Gastrocnemius medialis (tissue), 4 donors: ENCODE data around the gene ADAM19. TPM values are rescaled to one million over a fixed set of nuclear protein-coding genes. Genes with fewer than 3 reads are reported as not detected.

Source experiments
- ATAC-seq, 2 donors: fragments of 150-250 bp; one replicate each; pipeline ENCODE4 v1.9.1; 2016
- DNase-seq, 2 donors: peaks; one replicate each; pipeline ENCODE4 v3.0.0-alpha.2; 2019
- H3K27ac ChIP-seq, 4 donors: fragments of 200-600 bp; sonication (generic); 1 replicate in 1 of 4; 2 replicates in 3 of 4; pipeline ENCODE4 v1.5.1; 2016 to 2018; ENCODE audit warnings: mild to moderate bottlenecking in 2 of 4, moderate library complexity in 1 of 4
- H3K27me3 ChIP-seq, 3 donors: fragments of 200-600 bp; sonication (generic) in 2 of 3; 1 replicate in 1 of 3; 2 replicates in 2 of 3; pipeline versions ENCODE4 v1.5.1 to v1.6.0; 2016 to 2019; ENCODE audit warnings: mild to moderate bottlenecking in 1 of 3, moderate library complexity in 1 of 3
- H3K36me3 ChIP-seq, 2 donors: fragments of 200-600 bp; sonication (generic) in 1 of 2; one replicate each; pipeline ENCODE4 v1.5.1; 2017 to 2018
- H3K4me1 ChIP-seq, 2 donors: fragments of 200-600 bp; sonication (generic) in 1 of 2; one replicate each; pipeline ENCODE4 v1.5.1; 2016 to 2017; ENCODE audit warnings: mild to moderate bottlenecking in 2 of 2
- H3K4me3 ChIP-seq, 4 donors: fragments of 200-600 bp; sonication (generic) in 3 of 4; 1 replicate in 1 of 4; 2 replicates in 3 of 4; pipeline ENCODE4 v1.5.1; 2016 to 2019; ENCODE audit warnings: mild to moderate bottlenecking in 2 of 4
- H3K9me3 ChIP-seq, 3 donors: fragments of 200-600 bp; sonication (generic) in 2 of 3; 1 replicate in 1 of 3; 2 replicates in 2 of 3; pipeline ENCODE4 v1.5.1; 2016 to 2019
- POLR2A ChIP-seq, 2 donors: fragments of 450-650 bp; IDR thresholded peaks; one replicate each; pipeline ENCODE4 v1.6.1; 2017; ENCODE audit warnings: antibody characterized with exemption in 2 of 2, mild to moderate bottlenecking in 2 of 2, moderate library complexity in 2 of 2
- in situ Hi-C, 4 donors: fragments of 200-750 bp; cut with MboI; loops; one replicate each; pipeline versions ENCODE4 v1.15.0 to v1.8.0; 2017; ENCODE audit warnings: low sequenced_read_pairs in 4 of 4
- intact Hi-C: fragments of 100-400 bp; cut with DNase I; formaldehyde crosslinking; loops from one replicate; pipeline ENCODE4 v1.15.1; 2023; ENCODE audit warnings: low total_unique reads
- total RNA-seq, 4 donors: library from RNA; depleted of rRNA; stranded (reverse); fragments of >200 nt; gene quantifications; one replicate each; pipeline versions ENCODE4 v1.1.0 to v1.2.3, GENCODE V29; 2016
- TF ChIP-seq, protein P1 (sequence below), 5 experiments: fragments of 450-650 bp in 3 of 5; fragments of 200-600 bp in 2 of 5; sonication (generic) in 2 of 5; IDR thresholded peaks in 4 of 5; conservative IDR thresholded peaks in 1 of 5; 1 replicate in 4 of 5; 2 replicates in 1 of 5; pipeline ENCODE4 v1.5.1; 2016 to 2019; ENCODE audit warnings: antibody characterized with exemption in 5 of 5, mild to moderate bottlenecking in 3 of 5, moderate library complexity in 3 of 5

The ADAM19 gene
- total RNA-seq, 4 donors from 2014 or later: 0.39 to 0.97 (median 0.76) TPM

DNA sequence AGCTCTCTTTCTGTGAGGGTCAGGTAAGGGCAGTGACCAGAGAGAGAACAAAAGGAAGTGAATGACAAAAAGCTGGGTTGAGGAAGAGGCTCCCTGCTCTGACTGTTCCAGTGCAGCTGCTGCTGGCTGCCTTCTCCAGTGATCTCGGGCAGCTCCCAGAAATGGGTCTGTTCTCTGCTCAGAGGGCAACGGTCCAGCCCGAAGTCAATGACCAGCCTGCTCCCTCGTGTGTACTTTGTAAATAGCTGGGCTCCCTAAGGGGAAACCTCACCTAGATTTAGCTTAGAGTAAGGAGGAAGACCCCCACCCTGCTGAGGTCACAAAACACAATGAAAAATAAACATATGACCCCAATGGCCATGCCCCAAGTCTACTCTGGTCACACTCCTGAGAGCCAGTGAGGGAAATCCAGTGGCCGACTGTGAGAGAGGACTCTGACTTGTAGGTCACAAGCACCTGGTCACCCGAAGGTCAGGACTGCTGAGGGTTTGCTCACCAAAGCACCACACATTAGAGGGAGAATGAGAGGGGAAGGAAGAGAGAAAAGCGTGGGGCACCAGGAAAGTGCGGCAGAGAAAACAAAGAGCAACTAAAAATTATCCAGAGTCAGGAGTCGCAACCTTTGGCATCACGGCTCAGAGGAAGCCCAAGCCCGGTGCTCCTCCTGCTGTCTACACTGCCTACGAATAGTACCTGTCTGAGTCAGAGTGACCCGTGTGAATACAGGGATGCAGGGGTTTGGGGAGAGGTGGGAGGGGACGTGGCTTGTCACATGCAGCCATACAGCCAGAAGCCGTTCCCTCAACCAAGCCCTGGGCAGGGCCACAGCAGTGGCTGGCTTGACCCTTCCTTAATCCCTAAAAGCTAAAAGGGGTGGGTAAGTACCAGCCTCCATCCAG, 95.7 kb downstream of the ADAM19 start:
- Histone ChIP-seq H3K9me3 (no peaks in the 10 kb centered on the region), H3K4me3 (no peak overlapping the region), H3K36me3 (peaks cover 0 to 4% of the 10 kb centered on the region in 2 donors), H3K4me1 (no peaks in the 10 kb centered on the region), H3K27me3 (no peaks in the 10 kb centered on the region), H3K27ac (no peak overlapping the region)
- ATAC-seq (peak in 1 of 2 donors; percentile 17), DNase-seq (no peak)
- TF ChIP-seq POLR2A (IDR thresholded peaks at IDR 0.05): no peak
- TF ChIP-seq, protein P1, sequence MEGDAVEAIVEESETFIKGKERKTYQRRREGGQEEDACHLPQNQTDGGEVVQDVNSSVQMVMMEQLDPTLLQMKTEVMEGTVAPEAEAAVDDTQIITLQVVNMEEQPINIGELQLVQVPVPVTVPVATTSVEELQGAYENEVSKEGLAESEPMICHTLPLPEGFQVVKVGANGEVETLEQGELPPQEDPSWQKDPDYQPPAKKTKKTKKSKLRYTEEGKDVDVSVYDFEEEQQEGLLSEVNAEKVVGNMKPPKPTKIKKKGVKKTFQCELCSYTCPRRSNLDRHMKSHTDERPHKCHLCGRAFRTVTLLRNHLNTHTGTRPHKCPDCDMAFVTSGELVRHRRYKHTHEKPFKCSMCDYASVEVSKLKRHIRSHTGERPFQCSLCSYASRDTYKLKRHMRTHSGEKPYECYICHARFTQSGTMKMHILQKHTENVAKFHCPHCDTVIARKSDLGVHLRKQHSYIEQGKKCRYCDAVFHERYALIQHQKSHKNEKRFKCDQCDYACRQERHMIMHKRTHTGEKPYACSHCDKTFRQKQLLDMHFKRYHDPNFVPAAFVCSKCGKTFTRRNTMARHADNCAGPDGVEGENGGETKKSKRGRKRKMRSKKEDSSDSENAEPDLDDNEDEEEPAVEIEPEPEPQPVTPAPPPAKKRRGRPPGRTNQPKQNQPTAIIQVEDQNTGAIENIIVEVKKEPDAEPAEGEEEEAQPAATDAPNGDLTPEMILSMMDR (IDR thresholded peaks at IDR 0.05 in 4 of 5, conservative IDR thresholded peaks at IDR 0.05 in 1 of 5): no peak
- in situ Hi-C loops (loop anchor here (5.0 to 10.0 kb wide), 5 partner anchors 48 to 225 kb away; no protein-coding TSS in a partner anchor), intact Hi-C loops (loop anchor here (5.0 kb wide), 1 partner anchor 113 kb away; no protein-coding TSS in a partner anchor)

DNA sequence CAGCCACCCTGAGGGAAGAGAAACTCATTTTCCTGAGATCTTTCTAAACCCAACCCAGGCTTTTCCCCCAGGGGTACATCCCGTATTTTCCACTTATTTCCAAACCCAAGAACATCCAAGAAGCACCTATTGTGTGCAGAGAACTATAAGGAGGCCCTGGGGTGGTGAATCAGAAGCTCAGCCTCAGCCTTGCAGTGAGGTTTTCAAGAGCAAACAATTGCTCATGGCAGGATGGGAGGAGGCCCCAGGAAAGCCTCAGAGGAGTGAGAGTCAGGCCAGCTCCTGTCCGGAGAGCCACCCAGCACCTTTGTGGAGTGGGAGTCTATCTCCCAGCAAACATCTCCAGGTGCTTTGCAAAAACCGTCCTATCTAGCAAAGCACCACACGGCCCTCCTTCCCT, 96.4 kb downstream of the ADAM19 start:
- ATAC-seq: no peak
- no peak for DNase-seq
- H3K36me3 ChIP-seq: peaks cover 0 to 4% of the 10 kb centered on the region in 2 donors
- intact Hi-C loops (loop anchor here (5.0 kb wide), 1 partner anchor 112 kb away; no protein-coding TSS in a partner anchor), in situ Hi-C loops (loop anchor here (5.0 to 10.0 kb wide), 5 partner anchors 47 to 224 kb away; no protein-coding TSS in a partner anchor)
- no peak for TF ChIP-seq POLR2A (IDR thresholded peaks at IDR 0.05)
- TF ChIP-seq, protein P1 (IDR thresholded peaks at IDR 0.05 in 4 of 5, conservative IDR thresholded peaks at IDR 0.05 in 1 of 5): no peak
- no peaks in the 10 kb centered on the region for H3K27me3 ChIP-seq
- H3K9me3 ChIP-seq: no peaks in the 10 kb centered on the region
- H3K27ac ChIP-seq: no peak overlapping the region
- peaks cover 0 to 2% of the 10 kb centered on the region in 2 donors for H3K4me1 ChIP-seq
- no peak overlapping the region for H3K4me3 ChIP-seq

DNA sequence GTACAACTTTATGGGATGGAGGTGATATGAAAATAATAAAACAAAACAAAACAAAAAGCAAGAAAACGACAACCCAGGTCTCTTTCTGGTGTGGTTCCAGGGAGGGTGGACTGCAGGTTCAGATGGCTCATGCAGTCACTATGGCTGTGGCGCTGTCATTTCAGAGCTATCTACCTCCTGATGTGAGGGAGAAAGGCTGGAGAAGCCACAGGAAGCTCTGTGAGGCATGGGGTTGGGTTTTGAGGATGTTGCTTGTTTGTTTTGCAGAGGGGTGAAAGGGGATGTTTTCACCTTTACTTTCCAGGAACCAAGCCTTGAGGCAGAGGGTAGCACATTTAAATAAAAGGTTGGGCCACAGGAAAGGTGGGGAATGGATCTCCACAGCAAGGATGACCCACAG, 96.8 kb downstream of the ADAM19 start:
- Histone ChIP-seq H3K4me1 (peaks cover 0 to 5% of the 10 kb centered on the region in 2 donors), H3K9me3 (no peaks in the 10 kb centered on the region), H3K27ac (no peak overlapping the region), H3K4me3 (no peak overlapping the region), H3K36me3 (peaks cover 0 to 4% of the 10 kb centered on the region in 2 donors), H3K27me3 (no peaks in the 10 kb centered on the region)
- in situ Hi-C loops (loop anchor here (5.0 to 10.0 kb wide), 5 partner anchors 46 to 224 kb away; no protein-coding TSS in a partner anchor), intact Hi-C loops (loop anchor here (5.0 kb wide), 1 partner anchor 111 kb away; no protein-coding TSS in a partner anchor)
- ATAC-seq (no peak), DNase-seq (no peak)
- TF ChIP-seq POLR2A (IDR thresholded peaks at IDR 0.05): no peak
- TF ChIP-seq, protein P1 (IDR thresholded peaks at IDR 0.05 in 4 of 5, conservative IDR thresholded peaks at IDR 0.05 in 1 of 5): no peak

DNA sequence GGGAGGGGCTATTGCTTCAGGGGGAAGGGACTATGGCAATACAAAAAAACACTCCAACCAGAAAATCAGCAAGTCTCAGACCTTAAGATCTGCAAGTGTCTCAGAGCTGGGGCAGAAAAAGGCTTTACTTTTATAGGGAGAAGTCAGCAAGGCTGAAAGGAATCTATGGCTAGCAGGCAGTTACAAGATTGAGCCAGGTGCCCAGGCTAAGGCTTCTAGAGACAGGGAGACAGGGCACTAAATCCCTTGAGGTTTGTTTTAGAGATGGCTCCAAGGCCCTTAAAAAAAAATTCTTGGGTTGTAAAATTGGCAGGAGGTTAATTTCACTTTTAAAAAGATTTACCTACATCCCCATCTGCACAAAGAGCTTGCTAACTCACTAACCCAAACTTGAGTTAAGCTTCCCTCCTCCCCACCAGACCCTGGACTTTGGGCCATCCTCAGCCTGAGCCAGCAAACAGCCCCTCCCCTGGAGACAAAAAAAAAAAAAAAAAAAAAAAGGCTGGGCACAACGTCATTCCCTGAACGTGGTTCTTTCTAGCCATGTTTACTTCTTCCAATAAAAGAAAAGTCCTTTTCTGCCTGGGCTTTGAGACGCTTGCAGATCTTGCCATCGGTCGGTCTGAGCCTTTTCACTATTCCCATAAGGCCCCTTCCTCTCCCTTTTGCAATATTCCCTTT, 97.6 kb downstream of the ADAM19 start:
- peaks cover 0 to under 1% of the 10 kb centered on the region in 2 donors for H3K36me3 ChIP-seq
- H3K27ac ChIP-seq: no peak overlapping the region

More for the DNA sequence above, 97.6 kb downstream of the ADAM19 start:
- Histone ChIP-seq H3K27me3 (no peaks in the 10 kb centered on the region), H3K4me1 (peaks cover 0 to 12% of the 10 kb centered on the region in 2 donors), H3K9me3 (no peaks in the 10 kb centered on the region), H3K4me3 (no peak overlapping the region)
- in situ Hi-C loops: loop anchor here (5.0 to 10.0 kb wide), 5 partner anchors 46 to 223 kb away; no protein-coding TSS in a partner anchor
- DNase-seq: no peak
- intact Hi-C loops: loop anchor here (1.0 to 5.0 kb wide), 3 partner anchors 47 to 149 kb away; no protein-coding TSS in a partner anchor
- TF ChIP-seq POLR2A (IDR thresholded peaks at IDR 0.05): no peak
- TF ChIP-seq, protein P1 (IDR thresholded peaks at IDR 0.05 in 4 of 5, conservative IDR thresholded peaks at IDR 0.05 in 1 of 5): no peak
- no peak for ATAC-seq
